ENCODE measurements around the gene SH3BP1. TPM values are rescaled to one million over a fixed set of nuclear protein-coding genes. Genes with fewer than 3 reads are reported as not detected.

The SH3BP1 gene
- total and polyA plus RNA-seq, 2 experiments from 2014 or later = 9.5 to 46.7 TPM

- DNase-seq (ENCODE audit: low spot score) = no peak
- peaks cover 10% of the 10 kb centered on the region for H3K27me3 Mint-ChIP-seq (ENCODE audit: insufficient read depth, low read depth, poor library complexity)
- Histone ChIP-seq H3K36me3 (ENCODE audit: insufficient read depth) (no peaks in the 10 kb centered on the region), H4K20me1 (replicated peaks; ENCODE audit: insufficient read depth) (no peaks in the 10 kb centered on the region), H3K27me3 (ENCODE audit: insufficient read depth) (no peaks in the 10 kb centered on the region), H3K27ac (ENCODE audit: low read depth) (no peak overlapping the region), H3K4me2 (no peak overlapping the region), H3K4me3 (no peak overlapping the region), H3K9me2 (ENCODE audit: insufficient read depth) (no peaks in the 10 kb centered on the region), H3K4me1 (ENCODE audit: insufficient read depth) (peaks cover 3% of the 10 kb centered on the region; the same call in 1 of the 2 replicates), H3F3A (replicated peaks; ENCODE audit: low read depth) (peaks cover 4% of the 10 kb centered on the region), H3K79me2 (replicated peaks; ENCODE audit: insufficient read depth) (no peaks in the 10 kb centered on the region), H2AFZ (no peak overlapping the region)
- H3K4me1 Mint-ChIP-seq = peaks cover 14% of the 10 kb centered on the region
- TF ChIP-seq EZH2 (IDR thresholded peaks at IDR 0.05; ENCODE audit: low read depth, unreplicated experiment) (no peak), ZNF331 (CRISPR knock-in tag; IDR thresholded peaks at IDR 0.05; ENCODE audit: low read depth) (no peak), STAT1 (IDR thresholded peaks at IDR 0.05; ENCODE audit: unreplicated experiment) (no peak), CTCF (conservative IDR thresholded peaks at IDR 0.05; ENCODE audit: low read depth in 2 of 2) (no peak)
- H3K36me3 Mint-ChIP-seq (ENCODE audit: low read depth) = no peaks in the 10 kb centered on the region
- no peak overlapping the region for H3K27ac Mint-ChIP-seq
- H3K9me3 Mint-ChIP-seq = no peaks in the 10 kb centered on the region; the same call in 2 of the 3 replicates
- ATAC-seq = no peak
- no peak overlapping the region for H3K4me3 Mint-ChIP-seq
Observed at GRCh38 chr22:37604074-37604473, 35.4 kb upstream of the SH3BP1 start.

GRCh38 chr22:37604875-37605274, 34.6 kb upstream of the SH3BP1 start:
- Histone ChIP-seq H2AFZ (no peak overlapping the region; the same call in 1 of the 2 replicates), H3K79me2 (replicated peaks; ENCODE audit: insufficient read depth) (peaks cover 7% of the 10 kb centered on the region), H3K4me1 (ENCODE audit: insufficient read depth) (peaks cover 9% of the 10 kb centered on the region), H3K9me2 (ENCODE audit: insufficient read depth) (no peaks in the 10 kb centered on the region), H3K4me3 (no peak overlapping the region), H3K36me3 (ENCODE audit: insufficient read depth) (no peaks in the 10 kb centered on the region), H4K20me1 (replicated peaks; ENCODE audit: insufficient read depth) (no peaks in the 10 kb centered on the region), H3K27ac (ENCODE audit: low read depth) (no peak overlapping the region), H3F3A (replicated peaks; ENCODE audit: low read depth) (peaks cover 10% of the 10 kb centered on the region), H3K27me3 (ENCODE audit: insufficient read depth) (no peaks in the 10 kb centered on the region), H3K4me2 (no peak overlapping the region)
- DNase-seq (ENCODE audit: low spot score) = no peak
- Mint-ChIP-seq H3K4me1 (peaks cover 18% of the 10 kb centered on the region), H3K4me3 (no peak overlapping the region), H3K9me3 (no peaks in the 10 kb centered on the region; the same call in 2 of the 3 replicates), H3K36me3 (ENCODE audit: low read depth) (no peaks in the 10 kb centered on the region), H3K27me3 (ENCODE audit: insufficient read depth, low read depth, poor library complexity) (peaks cover 15% of the 10 kb centered on the region), H3K27ac (no peak overlapping the region)
- ATAC-seq = no peak
- TF ChIP-seq REST (IDR thresholded peaks at IDR 0.05; ENCODE audit: unreplicated experiment) (no peak), POLR2AphosphoS5 (IDR thresholded peaks at IDR 0.05; ENCODE audit: low read depth) (no peak), NANOG (IDR thresholded peaks at IDR 0.05; ENCODE audit: borderline replicate concordance) (no peak), STAT1 (IDR thresholded peaks at IDR 0.05; ENCODE audit: unreplicated experiment) (no peak), CTCF (conservative IDR thresholded peaks at IDR 0.05; ENCODE audit: low read depth in 2 of 2) (no peak), ZNF114 (CRISPR knock-in tag; IDR thresholded peaks at IDR 0.05) (no peak), ZNF331 (CRISPR knock-in tag; IDR thresholded peaks at IDR 0.05; ENCODE audit: low read depth) (no peak), JUNB (IDR thresholded peaks at IDR 0.05; ENCODE audit: unreplicated experiment) (no peak)

Data from GM23338 (cell line).